Esophagus muscularis mucosa (tissue), 2 donors: ENCODE measurements around the gene FTSJ1.

Source experiments
- EP300 ChIP-seq: sonication (generic); formaldehyde crosslinking; IDR thresholded peaks from one replicate; pipeline ENCODE4 v1.6.1; 2017; ENCODE audit warnings: antibody characterized with exemption
- POLR2A ChIP-seq: fragments of 450-650 bp; IDR thresholded peaks from one replicate; pipeline ENCODE4 v1.6.1; 2017; ENCODE audit warnings: antibody characterized with exemption, moderate library complexity, mild to moderate bottlenecking, low read depth

DNA sequence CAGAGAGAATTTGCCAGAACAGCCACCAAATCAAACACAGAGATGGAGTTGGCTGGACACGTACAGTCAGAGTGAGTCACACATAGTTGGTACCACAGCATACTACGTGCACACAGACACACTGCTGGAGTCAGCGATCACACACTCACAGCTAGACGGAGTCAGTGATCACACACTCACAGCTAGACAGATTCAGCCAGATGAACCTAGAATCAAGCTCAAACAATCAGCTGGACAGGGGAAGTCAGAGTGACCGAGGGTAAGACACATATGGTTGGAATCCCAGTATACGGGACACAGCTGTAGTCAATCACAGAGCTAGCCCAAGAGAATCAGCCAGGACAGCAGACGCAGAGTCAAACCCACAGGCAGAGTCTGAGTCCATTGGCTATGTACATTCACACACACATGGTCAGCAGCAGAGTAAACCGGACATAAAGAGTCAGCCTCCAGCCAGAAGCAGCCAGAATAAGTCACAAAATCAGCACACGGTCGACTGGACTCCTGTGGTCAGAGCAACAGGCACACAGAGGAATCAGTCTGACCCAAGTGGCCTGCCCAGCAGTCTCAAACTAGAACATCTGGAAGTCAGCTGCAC is 10.6 kb upstream of the FTSJ1 start:
- TF ChIP-seq POLR2A: no peak
- TF ChIP-seq EP300: no peak
